Neural progenitor cell (in vitro differentiated cells): ENCODE data around the gene DTNB.
A peak's percentile ranks its signal among the peaks of the same experiment; 100 is the strongest.

Experiments
- CTCF ChIP-seq: fragments of 200-600 bp; sonication (generic); IDR thresholded peaks from 2 replicates; pipeline ENCODE4 v1.5.1; 2017; ENCODE audit warnings: antibody characterized with exemption, mild to moderate bottlenecking
- EZH2phosphoT487 ChIP-seq: fragments of 200-600 bp; sonication (generic); IDR thresholded peaks from 2 replicates; pipeline ENCODE4 v1.6.1; 2017; ENCODE audit warnings: antibody characterized with exemption

DNA sequence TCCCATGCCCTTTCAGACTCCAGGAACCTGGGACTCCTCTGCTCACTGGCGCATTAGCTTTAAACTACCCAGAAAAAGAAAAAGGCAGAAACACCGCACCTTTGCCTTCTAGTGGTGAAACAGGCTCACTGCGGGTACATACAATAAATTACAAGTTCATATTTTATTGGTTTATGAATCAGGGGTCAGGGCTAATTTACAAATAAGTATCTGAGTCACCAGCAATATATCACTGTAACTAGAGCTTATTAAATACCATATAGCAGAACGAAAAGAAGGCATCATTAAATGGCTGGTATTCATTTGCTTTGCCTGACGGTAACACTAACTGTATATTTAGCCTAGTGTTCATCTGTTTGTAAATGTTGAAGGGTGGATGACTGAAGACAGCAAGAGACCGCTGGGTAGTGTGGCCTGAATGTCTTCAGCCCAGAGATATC, 26.9 kb upstream of the DTNB start:
- no peak for TF ChIP-seq EZH2phosphoT487
- peak; percentile 69 for TF ChIP-seq CTCF
